GM21367 (cell line): ENCODE data around the gene SPATC1L.
"Not testable (repeated sequence)": the region's sequence is repeated elsewhere in the genome, so short reads cannot be mapped to it uniquely, and the experiment has no call there.

Source experiments
- ATAC-seq: cut with Tn5 transposase; IDR thresholded peaks from one replicate; pipeline ENCODE4 v1.9.1; 2021; ENCODE audit not compliant: unreplicated experiment

SPATC1L gene

GRCh38 chr21:46183910-46184624 is at the start of gene SPATC1L:
TSS of gene SPATC1L (minus strand) at chr21:46184459. CDS start at chr21:46182816, 1,643 bp downstream.
- no peak for ATAC-seq

GRCh38 chr21:46229923-46230260 is 45.6 kb upstream of the SPATC1L start:
- no peak for ATAC-seq

DNA sequence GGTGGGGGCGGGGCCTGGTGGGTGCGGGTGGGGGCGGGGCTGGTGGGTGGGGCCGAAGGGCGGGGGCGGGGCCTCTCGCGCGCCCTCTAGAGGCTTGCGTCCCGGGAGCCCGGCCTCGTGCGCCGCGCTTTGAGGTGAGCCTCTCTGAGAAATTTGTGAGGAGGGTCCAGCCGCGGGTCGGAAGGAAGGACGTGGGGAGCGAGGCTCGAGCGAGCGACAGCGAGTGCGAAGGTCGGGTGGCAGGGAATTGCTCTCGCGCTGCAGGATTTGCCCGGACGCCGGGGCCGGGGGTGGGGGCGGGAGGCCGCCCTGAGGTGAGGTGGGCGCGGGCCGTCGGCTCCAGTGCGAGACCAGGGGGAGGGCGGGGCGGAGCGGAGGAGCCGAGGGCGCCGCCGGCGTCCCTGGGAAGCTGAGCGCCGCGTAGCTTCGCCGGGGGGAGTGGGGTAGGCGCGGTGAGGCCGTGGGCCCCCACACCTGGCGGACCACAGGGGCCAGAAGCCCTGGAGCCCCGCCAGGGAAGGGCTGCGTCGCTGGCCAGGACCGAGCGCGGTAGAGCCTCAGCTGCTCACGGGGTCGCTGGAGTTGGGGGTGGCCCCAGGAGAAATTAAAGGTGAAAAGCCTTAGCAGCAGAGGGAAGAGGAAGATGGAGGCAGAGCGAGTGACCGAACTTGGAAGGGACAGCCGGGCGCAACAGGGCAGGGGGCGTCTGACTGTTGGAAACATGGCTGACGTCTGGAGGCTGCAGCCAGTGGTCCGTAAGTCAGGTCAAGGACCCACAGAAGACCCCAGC is 45.1 kb upstream of the SPATC1L start:
- ATAC-seq, result no peak

- peak; percentile 65 for ATAC-seq
Observed at GRCh38 chr21:46228345-46229051, 44.2 kb upstream of the SPATC1L start, which contains the start of gene LSS. TSS of gene LSS (minus strand) at chr21:46228774. CDS start at chr21:46228745, 29 bp downstream.

DNA sequence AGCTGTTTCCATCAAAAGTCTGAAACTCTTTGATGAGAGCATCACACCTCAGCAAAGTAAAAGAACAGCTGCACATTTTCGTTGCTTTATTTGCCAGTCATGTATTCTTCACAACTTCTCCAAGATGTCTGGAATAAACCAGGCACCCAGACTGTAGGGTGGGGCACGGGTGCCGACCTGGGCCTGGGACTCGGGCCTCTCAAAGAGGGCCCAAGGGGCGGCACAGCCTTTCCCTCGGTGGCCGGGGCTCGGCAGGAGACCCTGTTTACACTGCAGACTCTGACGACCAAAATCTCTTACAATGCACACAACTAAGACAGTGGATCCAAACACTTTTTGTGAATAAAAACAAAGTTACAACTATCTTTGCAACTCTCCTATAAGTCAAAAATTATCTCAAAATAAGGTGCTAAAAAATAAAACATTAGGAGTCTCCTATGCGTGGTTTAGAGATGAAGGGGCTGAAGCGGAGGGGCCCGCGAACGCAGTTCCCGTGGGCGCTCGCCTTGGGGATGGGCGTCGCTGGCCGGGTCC is 43.6 kb upstream of the SPATC1L start:
- no peak for ATAC-seq

GRCh38 chr21:46226920-46227599 is 42.8 kb upstream of the SPATC1L start:
- ATAC-seq, result no peak

GRCh38 chr21:46226146-46226545 is 41.9 kb upstream of the SPATC1L start:
- no peak for ATAC-seq

DNA sequence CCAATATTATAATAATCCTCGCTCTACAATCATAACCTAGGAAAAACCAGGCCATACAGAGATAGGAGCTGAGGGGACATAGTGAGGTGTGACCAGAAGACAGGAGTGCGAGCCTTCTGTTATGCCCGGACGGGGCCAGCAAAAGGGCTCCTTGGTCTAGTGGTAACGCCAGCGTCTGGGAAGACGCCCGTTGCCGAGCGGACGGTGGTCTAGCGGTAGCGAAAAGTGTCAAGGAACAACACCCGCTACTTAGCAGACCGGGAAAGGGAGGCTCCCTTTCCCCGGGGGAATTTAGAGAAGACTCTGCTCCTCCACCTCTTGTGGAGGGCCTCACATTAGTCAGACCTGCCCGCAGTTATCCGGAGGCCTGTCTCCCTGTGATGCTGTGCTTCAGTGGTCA is 39.4 kb upstream of the SPATC1L start:
- ATAC-seq, result not testable (repeated sequence)

- no peak for ATAC-seq
Observed at GRCh38 chr21:46223217-46223616, 39.0 kb upstream of the SPATC1L start.

GRCh38 chr21:46222436-46223116 is 38.3 kb upstream of the SPATC1L start:
- ATAC-seq, result no peak

DNA sequence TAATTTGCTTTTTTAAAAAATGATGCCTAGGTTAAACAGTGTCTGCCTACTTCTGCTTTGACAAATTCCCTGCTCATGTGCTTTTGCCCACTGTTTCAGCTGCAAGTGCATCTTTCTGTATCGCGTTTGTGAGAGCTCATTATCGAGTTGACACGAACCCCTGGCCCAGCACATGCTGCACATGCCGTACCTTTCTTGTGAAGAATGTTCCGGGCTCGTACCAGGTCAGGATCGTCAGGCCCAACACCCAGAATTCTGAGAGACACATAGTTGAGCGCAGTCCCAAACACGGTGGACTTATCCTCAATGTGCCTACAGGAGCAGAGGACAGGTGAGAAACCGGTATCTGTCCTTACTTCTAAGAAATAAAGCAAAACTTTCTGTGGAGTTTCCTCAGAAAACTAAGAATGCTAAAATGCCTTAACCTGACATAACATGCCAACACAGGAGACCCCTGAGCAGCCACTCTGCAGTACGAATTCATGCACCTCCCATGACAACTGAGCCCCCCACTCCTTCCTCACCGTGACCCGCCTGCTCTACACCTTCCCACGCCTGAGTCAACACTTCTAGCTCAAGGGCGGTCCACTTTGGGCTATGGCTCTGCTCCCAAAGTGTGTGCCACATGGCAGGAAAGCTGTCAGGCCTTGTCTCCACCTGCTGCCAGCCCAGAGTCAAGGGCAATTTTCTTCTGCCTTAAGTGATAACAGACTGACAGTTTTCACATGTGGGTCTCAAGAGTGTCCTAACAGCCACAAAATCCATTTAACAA is 37.6 kb upstream of the SPATC1L start:
- ATAC-seq, result no peak

GRCh38 chr21:46220847-46221246 is 36.6 kb upstream of the SPATC1L start:
- no peak for ATAC-seq

DNA sequence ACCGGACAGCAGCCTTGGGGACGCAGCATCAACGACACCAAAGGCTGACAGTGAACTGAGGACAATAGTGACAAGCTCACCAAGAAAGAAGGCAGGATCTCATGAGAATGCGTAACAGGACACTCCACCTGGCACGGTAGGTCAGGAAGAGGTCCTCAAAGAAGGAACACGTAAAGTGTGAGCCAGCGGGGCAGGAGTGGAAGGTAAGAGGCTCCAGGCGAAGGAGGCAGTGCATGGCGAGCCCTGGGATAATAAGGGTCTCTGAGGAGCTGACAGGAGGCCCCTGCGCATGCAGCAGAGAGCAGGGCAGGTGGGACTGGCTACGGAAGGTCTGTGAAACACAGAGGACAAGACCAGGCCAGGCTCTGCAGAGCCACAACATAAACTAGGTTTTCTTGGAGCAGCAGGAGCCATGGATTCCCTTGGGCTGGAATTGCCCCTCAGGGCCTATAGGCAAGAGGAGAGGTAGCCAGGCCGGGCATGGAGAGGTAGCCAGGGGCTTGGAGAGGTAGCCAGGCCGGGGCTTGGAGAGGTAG is 36.1 kb upstream of the SPATC1L start:
- no peak for ATAC-seq

DNA sequence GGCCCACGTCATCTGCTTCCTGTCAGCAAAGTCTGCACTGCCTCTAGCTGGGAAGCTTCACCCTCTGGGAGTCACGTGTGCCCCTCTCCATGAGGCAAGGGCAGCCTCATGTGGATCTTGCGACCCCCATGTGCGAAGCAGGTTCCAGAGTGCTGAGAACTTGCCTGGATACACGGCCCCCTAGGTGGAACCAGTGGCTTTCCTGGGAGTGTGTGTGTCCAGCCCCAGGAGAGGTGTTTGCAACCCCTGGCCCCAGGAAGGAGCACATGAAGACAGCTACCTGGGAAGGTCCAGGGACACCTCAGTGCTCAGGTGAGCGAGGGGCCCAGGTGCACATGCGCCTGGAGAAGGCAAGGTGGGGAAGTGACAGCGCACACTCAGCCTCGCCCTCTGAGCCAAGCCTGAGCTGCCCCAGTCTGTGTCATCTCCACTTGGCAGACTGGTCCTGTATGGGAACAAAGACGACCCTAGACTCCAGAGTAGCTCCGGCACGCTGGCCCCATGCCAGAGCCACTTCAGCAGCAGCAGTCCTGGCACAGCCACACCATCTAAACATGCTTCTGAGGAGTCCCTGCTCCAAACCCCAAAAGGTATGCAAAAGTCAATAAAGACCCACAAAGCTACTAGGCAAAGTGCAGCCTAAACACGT is 35.5 kb upstream of the SPATC1L start:
- ATAC-seq, result no peak

DNA sequence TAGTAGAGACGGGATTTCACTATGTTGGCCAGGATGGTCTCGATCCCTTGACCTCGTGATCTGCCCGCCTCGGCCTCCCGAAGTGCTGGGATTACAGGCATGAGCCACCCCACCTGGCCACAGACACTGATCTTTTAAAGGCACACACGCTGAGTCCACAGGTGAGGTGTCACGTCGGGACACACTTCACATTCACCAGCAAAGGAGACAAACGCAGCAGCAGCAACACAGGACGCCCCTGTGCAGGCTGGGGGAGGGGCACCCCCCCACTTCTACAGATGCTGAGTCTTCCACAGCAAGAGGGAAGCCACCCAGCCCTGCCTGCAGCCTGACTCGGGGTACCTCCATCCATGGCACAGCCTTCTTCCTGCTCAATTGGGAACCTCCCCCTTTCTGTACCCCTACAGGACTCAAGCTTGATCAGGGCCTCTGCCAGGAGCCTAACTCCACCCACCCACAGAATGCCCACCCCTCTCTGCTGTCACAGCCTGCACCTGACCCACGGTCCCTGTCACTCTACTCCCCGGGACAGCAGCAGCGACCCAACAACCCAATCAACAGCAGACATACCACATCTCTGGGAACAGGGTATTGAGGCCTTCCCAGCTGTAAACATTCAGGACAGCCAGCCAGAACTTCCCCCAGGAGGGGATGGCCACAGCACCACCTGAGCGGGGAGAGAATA is 34.8 kb upstream of the SPATC1L start:
- ATAC-seq, result no peak

DNA sequence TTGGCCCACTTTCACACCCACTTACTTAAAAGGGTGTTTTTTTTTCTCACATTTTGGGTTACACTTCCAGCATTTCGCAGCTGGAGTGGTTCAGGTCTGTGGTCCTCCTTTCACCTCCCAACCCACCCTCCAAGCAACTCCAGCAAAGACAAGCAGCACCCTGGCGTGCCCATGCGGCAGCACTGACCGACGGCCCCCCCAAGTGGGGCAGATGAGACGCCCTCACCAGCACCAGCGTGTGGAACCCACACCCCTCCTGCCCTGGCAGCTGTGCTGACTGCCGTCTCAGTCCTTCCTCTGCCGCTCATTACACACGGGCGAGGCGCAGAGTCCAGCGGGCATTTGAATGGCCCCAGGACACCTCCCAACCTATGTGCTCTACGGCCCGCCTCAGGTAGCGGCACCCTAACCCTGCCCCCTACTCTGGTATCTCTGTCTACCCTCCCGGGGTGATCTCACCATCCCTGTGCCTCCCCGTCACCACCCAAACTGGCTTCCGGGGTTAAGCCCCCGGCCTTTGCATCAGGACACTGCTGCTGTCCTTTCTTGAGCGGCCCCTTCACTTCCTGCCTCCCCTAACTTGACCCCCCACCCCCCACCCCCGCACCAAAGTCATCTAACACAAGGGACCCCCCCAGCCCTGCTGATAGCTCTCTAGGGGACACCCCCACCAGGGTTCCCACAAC is 33.4 kb upstream of the SPATC1L start:
- ATAC-seq, result no peak

GRCh38 chr21:46216132-46216747 is 32.0 kb upstream of the SPATC1L start:
- no peak for ATAC-seq
